Anterior cingulate cortex (tissue), 58 donors: ENCODE measurements around the gene SFXN5.
A peak's percentile ranks its signal among the peaks of the same experiment; 100 is the strongest.

Experiments used
- DNase-seq, 58 donors: peaks; one replicate each; lab custom pipeline; 2025; lab: John Stamatoyannopoulos, UW

Gene SFXN5

GRCh38 chr2:72985136-72985535 is 86.4 kb downstream of the SFXN5 start:
- DNase-seq = no peak

GRCh38 chr2:72984172-72984671 is 87.3 kb downstream of the SFXN5 start:
- DNase-seq = peak in 2 of 58 donors; percentile 16 to 25

- no peak for DNase-seq
These were observed 87.9 kb downstream of the SFXN5 start for GRCh38 chr2:72983500-72984161.

GRCh38 chr2:72982781-72983499 is 88.6 kb downstream of the SFXN5 start:
- DNase-seq = no peak

- no peak for DNase-seq
These were observed 89.3 kb downstream of the SFXN5 start for GRCh38 chr2:72982219-72982618.

- peak in 1 of 58 donors; percentile 15 for DNase-seq
These were observed 90.0 kb downstream of the SFXN5 start for GRCh38 chr2:72981536-72981935.

- DNase-seq = no peak
These were observed 90.8 kb downstream of the SFXN5 start for GRCh38 chr2:72980535-72981217.

- DNase-seq = peak in 2 of 58 donors; percentile 12 to 23
These were observed 91.6 kb downstream of the SFXN5 start for GRCh38 chr2:72979896-72980295.

GRCh38 chr2:72975017-72975416 is 96.5 kb downstream of the SFXN5 start:
- no peak for DNase-seq

GRCh38 chr2:72974436-72974754 is 97.1 kb downstream of the SFXN5 start:
- DNase-seq = no peak

GRCh38 chr2:72973566-72974435 is 97.7 kb downstream of the SFXN5 start:
- peak in 17 of 58 donors; percentile 4 to 51 (median 27) for DNase-seq

GRCh38 chr2:72973137-72973535 is 98.4 kb downstream of the SFXN5 start:
- DNase-seq = no peak

- no peak for DNase-seq
These were observed 99.0 kb downstream of the SFXN5 start for GRCh38 chr2:72972352-72973136.

- DNase-seq = no peak
These were observed 100.5 kb downstream of the SFXN5 start for GRCh38 chr2:72971036-72971435.

GRCh38 chr2:72969706-72970105 is 101.8 kb downstream of the SFXN5 start:
- no peak for DNase-seq

- DNase-seq = no peak
These were observed 103.2 kb downstream of the SFXN5 start for GRCh38 chr2:72968286-72968685.

GRCh38 chr2:72965770-72966450 is 105.6 kb downstream of the SFXN5 start:
- no peak for DNase-seq

GRCh38 chr2:72965016-72965415 is 106.5 kb downstream of the SFXN5 start:
- no peak for DNase-seq

GRCh38 chr2:72964146-72964525 is 107.4 kb downstream of the SFXN5 start:
- no peak for DNase-seq
